ENCODE measurements around the gene ADAMTS7.
"Not testable (repeated sequence)": the region's sequence is repeated elsewhere in the genome, so short reads cannot be mapped to it uniquely, and the experiment has no call there.

Gene ADAMTS7

DNA sequence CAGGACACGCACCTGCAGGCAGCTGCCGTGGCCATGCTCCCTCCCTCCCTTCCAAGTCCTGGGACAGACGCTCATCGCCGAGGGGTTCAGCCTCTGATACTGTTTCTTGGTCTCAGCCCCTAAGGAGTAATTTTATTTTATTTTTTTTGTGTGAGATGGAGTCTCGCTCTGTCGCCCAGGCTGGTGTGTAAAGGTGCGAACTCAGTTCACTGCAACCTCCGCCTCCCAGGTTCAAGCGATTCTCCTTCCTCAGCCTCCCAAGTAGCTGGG lies 53.7 kb downstream of the ADAMTS7 start:
- TF ChIP-seq, protein P1, sequence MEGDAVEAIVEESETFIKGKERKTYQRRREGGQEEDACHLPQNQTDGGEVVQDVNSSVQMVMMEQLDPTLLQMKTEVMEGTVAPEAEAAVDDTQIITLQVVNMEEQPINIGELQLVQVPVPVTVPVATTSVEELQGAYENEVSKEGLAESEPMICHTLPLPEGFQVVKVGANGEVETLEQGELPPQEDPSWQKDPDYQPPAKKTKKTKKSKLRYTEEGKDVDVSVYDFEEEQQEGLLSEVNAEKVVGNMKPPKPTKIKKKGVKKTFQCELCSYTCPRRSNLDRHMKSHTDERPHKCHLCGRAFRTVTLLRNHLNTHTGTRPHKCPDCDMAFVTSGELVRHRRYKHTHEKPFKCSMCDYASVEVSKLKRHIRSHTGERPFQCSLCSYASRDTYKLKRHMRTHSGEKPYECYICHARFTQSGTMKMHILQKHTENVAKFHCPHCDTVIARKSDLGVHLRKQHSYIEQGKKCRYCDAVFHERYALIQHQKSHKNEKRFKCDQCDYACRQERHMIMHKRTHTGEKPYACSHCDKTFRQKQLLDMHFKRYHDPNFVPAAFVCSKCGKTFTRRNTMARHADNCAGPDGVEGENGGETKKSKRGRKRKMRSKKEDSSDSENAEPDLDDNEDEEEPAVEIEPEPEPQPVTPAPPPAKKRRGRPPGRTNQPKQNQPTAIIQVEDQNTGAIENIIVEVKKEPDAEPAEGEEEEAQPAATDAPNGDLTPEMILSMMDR (IDR thresholded peaks at IDR 0.05; ENCODE audit: control insufficient read depth, insufficient read depth, low read depth, low read length, missing control alignments): no peak
- no peak for DNase-seq (ENCODE audit: low read depth)
- H3K4me3 ChIP-seq (ENCODE audit: control insufficient read depth, low read depth, low read length): no peak overlapping the region

DNA sequence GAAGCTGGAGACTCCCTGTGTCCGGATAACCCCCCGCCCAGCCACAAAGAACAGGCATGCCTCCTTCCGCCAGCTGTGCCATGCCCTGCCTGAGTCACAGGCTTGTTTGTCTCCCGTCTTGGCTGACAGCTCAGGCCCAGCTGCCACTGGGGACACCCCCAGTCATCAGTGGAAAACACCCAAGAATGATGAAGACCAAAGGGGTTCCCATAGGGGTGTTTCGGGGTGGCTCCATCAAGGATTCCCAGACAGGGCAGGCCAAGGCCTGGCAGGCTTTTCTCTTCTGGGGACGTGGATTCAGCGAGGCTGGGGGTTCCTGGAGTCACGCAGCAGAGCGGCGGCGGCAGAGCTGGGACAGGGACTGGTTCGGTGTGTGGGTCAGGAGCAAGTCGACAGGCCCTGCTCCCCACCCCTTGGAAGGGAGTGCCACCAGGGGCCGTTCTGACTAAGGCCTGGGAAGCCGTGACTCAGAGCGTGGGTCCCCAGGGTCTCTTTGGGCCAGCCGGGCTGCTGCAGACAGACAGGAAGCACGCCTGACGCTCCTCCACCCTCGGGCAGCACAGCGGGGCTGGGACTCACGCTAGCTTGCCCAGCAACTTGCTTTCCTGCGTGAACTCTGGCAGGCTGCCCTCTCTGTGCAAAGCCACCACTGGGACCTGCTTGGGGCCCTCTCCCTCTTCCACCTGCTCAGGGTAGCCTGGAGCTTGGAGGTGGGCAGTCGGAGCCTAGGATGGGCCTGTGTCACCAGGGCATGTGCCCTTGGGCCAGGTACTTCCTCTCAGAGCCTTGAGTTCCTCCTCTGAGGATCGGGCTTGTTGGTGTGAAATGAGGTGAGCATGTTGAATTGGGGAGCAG lies 54.3 kb downstream of the ADAMTS7 start:
- DNase-seq (ENCODE audit: low read depth): peak; percentile 46
- not testable (repeated sequence) for H3K4me3 ChIP-seq (ENCODE audit: control insufficient read depth, low read depth, low read length)

DNA sequence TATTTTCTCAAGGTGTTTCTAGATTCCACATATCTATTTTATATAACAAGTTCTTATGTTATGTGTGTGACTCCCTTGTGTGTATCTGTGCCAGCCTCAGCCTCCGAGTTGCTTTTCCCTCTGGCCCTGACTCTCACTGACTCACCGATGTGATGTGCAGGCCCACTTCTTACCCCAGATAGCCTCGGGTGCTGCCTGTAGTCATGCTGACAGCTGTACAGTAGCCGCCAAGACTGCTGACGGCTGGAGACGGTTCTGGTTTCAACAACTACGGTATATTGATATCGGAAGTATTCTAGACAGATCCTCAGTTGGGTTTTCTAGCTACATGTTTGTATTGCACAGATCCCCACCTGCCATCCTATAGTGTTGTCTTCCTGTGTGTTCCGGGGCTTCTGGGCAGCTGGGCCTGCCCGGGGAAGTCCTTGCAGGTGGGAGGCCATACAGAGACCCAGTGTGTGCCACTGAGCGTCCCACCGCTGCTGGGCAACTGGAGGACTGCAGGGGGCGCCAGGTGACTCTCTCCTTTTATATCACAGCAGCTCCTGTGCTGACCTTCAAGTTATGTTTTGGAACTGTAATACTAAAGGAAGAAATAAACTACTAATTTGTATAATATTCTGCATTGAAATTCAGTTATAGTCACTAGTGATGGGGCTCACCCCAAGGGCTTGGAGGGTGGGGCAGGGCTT lies 55.2 kb downstream of the ADAMTS7 start:
- TF ChIP-seq, protein P1 (IDR thresholded peaks at IDR 0.05; ENCODE audit: control insufficient read depth, insufficient read depth, low read depth, low read length, missing control alignments): peak; percentile 33
- peak; percentile 52 for DNase-seq (ENCODE audit: low read depth)
- H3K4me3 ChIP-seq (ENCODE audit: control insufficient read depth, low read depth, low read length): not testable (repeated sequence)

DNA sequence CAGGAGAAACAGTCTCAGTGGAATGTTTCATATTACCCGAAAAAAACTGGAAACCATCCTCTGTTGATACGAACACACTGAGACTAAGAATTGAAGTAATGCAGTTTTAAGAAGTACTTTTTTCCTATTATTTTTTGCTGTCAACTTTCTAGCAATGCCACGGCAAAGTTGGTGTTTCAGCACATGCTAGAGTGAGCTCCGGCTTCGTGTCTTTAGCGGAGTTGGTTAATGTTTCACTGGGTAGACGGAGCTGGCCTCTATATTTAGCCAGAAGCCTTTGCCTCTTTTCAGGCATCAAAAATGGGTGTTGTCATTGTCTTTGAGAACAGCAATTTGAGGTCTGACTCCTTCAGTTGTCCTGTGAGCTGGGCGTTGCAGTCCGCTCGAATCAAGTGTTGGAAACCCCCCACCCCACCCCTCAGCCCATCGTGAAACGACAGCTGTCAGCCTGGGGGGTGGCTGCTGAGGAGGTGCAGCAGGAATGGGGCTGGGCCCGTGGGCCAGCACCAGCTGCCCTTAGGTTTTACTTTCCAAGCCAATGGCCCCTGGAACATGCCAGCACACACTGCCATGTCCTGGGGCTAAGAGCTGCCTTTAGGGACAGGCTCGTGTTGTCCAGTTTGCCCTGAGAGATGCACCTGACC lies 56.5 kb downstream of the ADAMTS7 start:
- DNase-seq (ENCODE audit: low read depth); H3K4me3 ChIP-seq (ENCODE audit: control insufficient read depth, low read depth, low read length): not testable (repeated sequence)

DNA sequence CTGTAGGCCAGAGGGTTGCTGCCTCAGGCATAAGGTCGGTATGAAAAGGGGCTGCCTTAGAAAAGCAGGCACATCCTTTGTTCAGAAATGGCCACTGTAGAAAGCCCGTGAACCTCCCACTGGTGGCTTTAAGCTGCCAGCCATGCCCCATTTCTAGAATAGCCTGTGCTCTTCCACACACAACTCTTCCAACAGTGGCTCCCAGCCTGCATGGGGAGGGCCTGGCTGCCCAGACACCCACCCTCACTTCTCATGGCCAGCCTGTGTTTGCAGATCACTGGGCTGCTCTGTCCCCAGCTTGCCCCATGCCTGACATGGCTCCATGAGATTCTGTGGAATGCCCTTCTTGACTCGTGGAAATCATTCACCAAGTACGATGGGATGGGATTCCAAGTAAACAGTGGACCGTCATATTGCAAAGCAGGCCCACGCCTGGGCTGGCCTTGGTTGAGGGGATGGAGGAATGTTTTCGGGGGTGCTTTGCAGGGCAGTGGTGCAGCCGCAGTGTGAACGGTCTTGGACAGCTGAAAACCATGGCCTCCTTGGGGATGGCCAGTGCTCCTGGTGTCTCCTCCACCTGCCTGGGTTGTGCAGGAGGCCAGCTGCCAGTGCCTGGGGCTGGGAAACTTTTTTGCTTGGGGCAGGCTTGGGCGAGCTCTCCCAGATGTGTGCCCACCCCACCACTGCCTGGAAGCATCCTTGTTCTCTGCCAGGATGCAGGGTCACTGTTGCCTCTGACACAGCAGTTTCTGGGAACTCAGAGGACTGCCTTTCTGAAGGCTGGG lies 57.3 kb downstream of the ADAMTS7 start:
- not testable (repeated sequence) for H3K4me3 ChIP-seq (ENCODE audit: control insufficient read depth, low read depth, low read length); DNase-seq (ENCODE audit: low read depth)

DNA sequence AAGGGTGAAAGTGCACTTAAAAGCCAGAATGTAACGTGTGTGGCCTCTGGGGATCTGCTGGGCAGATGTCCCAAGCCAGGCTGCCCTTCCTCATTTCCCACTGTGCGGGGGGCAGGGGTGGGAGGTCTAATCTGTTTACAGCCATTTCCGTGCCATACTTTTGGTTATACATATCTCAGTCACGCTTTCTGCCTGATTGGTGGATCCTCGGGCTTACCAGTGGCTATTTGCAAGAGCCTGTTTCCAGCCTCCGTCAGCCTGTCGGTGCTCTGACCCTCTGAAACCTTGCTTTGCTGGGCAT lies 58.0 kb downstream of the ADAMTS7 start:
- not testable (repeated sequence) for H3K4me3 ChIP-seq (ENCODE audit: control insufficient read depth, low read depth, low read length); DNase-seq (ENCODE audit: low read depth)

DNA sequence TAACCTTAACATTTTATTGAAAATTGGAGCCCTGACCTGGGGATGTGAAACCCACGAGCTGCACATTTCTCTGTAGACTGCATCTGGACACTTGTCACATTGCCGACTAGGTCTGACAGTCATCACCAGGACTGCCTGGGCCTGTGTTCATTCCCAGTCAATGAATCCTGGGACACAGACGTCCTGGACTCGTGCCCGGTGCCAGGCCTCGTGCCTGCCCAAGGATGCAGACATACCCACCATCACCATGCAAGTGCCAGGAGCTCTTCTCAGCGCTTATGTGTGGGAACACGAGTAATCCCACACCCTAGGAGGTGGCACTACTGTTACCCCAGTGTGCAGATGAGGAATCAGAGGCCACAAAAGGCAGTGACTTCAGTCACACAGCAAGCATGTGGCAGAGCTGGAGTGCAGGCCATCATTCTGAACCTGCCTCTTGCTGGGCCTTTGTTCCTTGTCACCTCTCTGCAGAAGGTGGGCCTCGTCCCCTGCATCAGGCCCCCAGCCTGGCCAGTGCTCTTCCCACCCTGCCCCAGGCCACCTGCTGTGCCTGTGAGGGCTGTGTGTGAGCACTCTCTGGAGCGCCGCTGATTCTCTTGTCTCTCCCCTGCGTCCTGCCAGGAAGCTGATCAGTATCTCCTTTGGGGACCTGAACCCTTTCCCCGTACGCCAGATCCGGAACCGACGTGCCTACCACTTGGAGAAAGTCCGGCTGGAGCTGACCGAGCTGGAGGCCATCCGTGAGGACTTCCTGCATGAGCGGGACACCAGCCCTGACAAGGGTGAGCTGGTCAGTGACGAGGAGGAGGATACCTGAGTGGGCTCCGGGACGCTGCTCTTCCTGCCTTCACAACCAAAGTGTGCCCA lies 58.5 kb downstream of the ADAMTS7 start:
- TF ChIP-seq, protein P1 (IDR thresholded peaks at IDR 0.05; ENCODE audit: control insufficient read depth, insufficient read depth, low read depth, low read length, missing control alignments): no peak
- DNase-seq (ENCODE audit: low read depth): no peak
- H3K4me3 ChIP-seq (ENCODE audit: control insufficient read depth, low read depth, low read length): no peak overlapping the region

DNA sequence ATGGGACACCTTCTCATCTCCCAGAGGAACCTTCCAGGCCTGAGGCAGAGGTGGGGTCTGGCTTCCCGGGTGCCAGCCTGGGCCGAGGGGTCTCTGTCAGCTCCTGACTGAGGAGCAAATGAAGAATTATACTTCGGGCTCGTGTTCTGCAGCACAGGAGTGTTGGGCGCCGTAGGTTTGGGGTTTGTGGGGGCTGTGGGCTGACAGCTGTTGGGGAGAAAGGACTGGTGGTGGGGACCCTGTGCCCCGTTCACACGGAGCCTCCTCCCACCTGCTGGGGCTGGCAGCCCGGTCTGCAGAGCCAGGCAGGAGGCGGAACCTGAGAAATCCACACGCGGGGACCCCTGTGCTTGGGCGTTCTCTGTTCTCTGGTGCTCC lies 59.7 kb downstream of the ADAMTS7 start:
- H3K4me3 ChIP-seq (ENCODE audit: control insufficient read depth, low read depth, low read length): no peak overlapping the region
- DNase-seq (ENCODE audit: low read depth): no peak
- TF ChIP-seq, protein P1 (IDR thresholded peaks at IDR 0.05; ENCODE audit: control insufficient read depth, insufficient read depth, low read depth, low read length, missing control alignments): no peak

Data from AG09309 (cell line).